ENCODE measurements around the gene NOVA2.
A peak's percentile ranks its signal among the peaks of the same experiment; 100 is the strongest.
"Not testable (repeated sequence)": the region's sequence is repeated elsewhere in the genome, so short reads cannot be mapped to it uniquely, and the experiment has no call there.

Gene NOVA2

DNA sequence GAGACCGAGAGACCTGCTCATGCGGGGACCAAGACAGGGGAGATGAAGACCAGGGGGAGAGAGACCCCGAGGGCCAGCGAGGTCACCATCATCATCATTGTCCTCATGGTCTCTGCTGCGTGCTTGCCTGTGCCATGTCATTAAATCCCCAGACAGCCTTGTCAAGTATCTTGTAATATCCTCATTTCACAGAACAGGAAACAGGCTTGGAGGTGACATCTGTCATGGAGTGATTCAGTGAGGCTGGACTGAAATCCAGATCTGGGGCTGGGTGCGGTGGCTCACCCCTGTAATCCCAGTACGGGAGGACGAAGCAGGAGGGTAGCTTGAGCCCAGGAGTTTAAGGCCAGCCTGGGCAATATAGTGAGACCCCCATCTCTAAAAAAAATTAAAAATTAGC is 53.2 kb downstream of the NOVA2 start:
- DNase-seq, result no peak

DNA sequence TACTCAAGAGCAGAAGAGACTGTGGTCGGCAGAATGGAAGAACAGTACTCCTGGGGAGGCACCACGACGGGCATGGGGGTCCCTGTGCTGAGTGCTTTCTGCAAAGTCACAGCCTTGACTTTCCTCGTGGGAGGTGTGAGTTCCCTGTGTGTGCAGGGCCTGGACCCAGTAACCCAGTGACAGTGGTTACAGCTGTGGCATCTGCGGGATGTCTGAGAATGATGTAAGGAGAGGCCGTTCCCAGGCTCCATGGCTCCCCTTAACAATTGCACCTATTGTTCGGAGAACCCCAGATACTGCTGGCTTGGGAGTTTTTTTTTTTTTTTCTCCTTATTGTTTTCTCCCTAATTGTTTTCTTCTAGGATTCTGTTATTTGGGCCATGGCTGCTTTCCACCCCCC is 54.0 kb downstream of the NOVA2 start:
- DNase-seq, result no peak

GRCh38 chr19:45918721-45919120 is 54.9 kb downstream of the NOVA2 start:
- DNase-seq, result no peak

GRCh38 chr19:45917421-45918091 is 56.1 kb downstream of the NOVA2 start:
- DNase-seq, result no peak

GRCh38 chr19:45913874-45914830 is 59.5 kb downstream of the NOVA2 start, which contains the start of gene NANOS2:
Gene NANOS2 (minus strand): TSS chr19:45914778. CDS start chr19:45914693, 85 bp downstream.
- DNase-seq, result no peak

GRCh38 chr19:45911291-45911690 is 62.4 kb downstream of the NOVA2 start:
- no peak for DNase-seq

- no peak for DNase-seq
Observed at GRCh38 chr19:45908956-45909355, 64.7 kb downstream of the NOVA2 start.

DNA sequence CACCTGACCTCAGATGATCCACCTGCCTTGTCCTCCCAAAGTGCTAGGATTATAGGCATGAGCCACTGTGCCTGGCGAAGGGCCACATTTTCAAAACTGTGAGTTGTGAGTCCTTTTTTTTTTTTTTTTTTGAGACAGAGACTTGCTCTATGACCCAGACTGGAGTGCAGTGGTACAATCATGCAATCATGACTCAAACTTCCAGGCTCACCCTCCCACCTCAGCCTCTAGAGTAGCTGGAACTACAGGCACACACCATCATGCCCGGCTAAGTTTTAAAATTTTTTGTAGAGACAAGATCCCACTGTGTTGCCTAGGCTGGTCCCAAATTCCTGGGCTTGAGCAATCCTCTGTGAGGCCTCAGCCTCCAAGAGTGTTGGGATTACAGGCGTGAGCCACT is 67.4 kb downstream of the NOVA2 start:
- no peak for DNase-seq

GRCh38 chr19:45905011-45905410 is 68.7 kb downstream of the NOVA2 start:
- no peak for DNase-seq

GRCh38 chr19:45902651-45903625 is 70.7 kb downstream of the NOVA2 start:
- peak; percentile 99 for DNase-seq

- no peak for DNase-seq
Observed at GRCh38 chr19:45901912-45902650, 71.6 kb downstream of the NOVA2 start, which contains the start of gene MYPOP. Gene MYPOP (minus strand): TSS chr19:45902613. CDS start chr19:45901773, 840 bp downstream.

- peak; percentile 33 for DNase-seq
Observed at GRCh38 chr19:45901432-45901911, 72.2 kb downstream of the NOVA2 start.

DNA sequence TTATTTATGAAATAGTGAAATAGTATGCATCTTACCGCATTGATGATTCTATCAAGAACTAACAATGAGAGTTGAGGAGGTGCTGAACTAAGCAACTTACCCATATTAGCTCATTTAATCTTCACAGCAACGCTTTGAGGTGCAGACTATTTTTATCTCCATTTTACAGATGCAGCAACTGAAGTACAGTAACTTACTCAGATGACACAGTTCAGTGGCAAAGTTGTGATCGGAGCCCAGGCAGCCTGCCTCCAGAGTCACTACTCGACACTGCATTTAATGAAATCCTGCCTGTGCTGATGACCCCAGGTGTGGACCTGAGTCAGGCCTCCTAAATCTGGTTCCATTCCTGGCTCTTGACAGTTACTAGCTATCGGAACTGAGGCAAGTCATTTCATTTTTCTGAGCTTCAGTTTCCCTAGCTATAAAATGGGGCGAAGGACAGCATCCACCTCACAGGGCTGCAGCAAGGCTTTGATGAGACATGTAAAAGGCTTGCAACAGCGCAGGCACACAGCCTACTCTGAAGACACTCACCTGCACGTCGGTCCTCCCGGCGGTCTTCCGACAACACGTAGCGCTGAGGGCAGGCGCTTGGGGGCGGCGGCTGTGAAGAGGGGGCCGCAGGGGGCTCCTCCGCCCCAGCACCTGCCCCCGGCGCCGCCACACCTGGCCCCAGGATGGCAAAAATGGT is 72.8 kb downstream of the NOVA2 start:
- no peak for DNase-seq

GRCh38 chr19:45899919-45900589 is 73.6 kb downstream of the NOVA2 start:
- no peak for DNase-seq

- DNase-seq, result no peak
Observed at GRCh38 chr19:45899253-45899652, 74.4 kb downstream of the NOVA2 start.

GRCh38 chr19:45897261-45897812 is 76.3 kb downstream of the NOVA2 start:
- DNase-seq, result no peak

DNA sequence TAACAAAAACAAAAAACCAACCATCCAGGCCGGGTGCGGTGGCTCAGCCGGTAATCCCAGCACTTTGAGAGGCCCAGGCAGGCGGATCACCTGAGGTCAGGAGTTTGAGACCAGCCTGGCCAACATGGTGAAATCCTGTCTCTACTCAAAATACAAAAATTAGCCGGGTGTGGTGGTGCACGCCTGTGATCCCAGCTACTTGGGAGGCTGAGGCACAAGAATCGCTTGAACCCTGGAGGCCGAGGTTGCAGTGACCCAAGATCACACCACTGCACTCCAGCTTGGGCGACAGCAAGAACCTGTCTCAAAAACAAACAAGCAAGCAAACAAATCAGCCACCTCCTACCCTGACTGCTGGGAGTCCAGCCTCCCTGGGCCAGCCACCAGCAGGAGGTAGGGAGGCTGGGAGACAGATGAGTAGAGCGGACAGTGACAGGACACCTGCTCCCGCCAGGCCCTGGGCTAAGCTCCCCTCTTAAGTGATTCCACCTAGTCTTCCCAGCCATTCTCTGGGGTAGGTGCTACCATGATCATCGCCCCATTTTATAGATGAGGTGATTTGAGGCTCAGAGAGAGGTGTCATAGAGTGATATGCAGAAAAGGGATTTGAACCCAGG is 77.6 kb downstream of the NOVA2 start:
- DNase-seq, result not testable (repeated sequence)

GRCh38 chr19:45895519-45895972 is 78.1 kb downstream of the NOVA2 start:
- no peak for DNase-seq

GRCh38 chr19:45890877-45891276 is 82.8 kb downstream of the NOVA2 start:
- no peak for DNase-seq
